ENCODE measurements around the gene GRPEL2.

DNA sequence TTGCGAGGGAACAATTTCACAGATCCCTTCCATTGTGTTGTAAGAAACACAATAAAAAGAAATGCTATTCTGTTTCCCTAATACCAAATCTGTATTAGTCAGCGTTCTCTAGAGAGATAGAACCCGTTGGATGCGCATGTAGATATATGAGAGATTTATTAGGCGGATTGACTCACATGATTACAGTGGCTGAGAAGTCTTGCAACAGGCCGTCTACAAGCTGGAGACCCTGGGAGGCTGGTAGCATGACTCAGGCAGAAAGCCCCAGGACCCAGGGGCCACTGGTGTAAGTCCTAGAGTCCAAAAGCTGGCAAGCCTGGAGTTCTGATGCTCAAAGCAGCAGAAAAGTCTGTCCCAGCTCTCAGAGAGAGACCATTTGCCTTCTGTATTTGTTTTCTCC, 52.2 kb downstream of the GRPEL2 start:
- TF ChIP-seq, protein P1, sequence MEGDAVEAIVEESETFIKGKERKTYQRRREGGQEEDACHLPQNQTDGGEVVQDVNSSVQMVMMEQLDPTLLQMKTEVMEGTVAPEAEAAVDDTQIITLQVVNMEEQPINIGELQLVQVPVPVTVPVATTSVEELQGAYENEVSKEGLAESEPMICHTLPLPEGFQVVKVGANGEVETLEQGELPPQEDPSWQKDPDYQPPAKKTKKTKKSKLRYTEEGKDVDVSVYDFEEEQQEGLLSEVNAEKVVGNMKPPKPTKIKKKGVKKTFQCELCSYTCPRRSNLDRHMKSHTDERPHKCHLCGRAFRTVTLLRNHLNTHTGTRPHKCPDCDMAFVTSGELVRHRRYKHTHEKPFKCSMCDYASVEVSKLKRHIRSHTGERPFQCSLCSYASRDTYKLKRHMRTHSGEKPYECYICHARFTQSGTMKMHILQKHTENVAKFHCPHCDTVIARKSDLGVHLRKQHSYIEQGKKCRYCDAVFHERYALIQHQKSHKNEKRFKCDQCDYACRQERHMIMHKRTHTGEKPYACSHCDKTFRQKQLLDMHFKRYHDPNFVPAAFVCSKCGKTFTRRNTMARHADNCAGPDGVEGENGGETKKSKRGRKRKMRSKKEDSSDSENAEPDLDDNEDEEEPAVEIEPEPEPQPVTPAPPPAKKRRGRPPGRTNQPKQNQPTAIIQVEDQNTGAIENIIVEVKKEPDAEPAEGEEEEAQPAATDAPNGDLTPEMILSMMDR (IDR thresholded peaks at IDR 0.05): no peak
- no peak for TF ChIP-seq POLR2A (IDR thresholded peaks at IDR 0.05)
- TF ChIP-seq POLR2AphosphoS5 (IDR thresholded peaks at IDR 0.05): peak in 1 of 3 donors; percentile 42
